Neural progenitor cell (in vitro differentiated cells): ENCODE measurements around the gene ADGRG4. TPM values are rescaled to one million over a fixed set of nuclear protein-coding genes. Genes with fewer than 3 reads are reported as not detected.

ENCODE experiments used
- DNase-seq: peaks from one replicate; pipeline ENCODE4 v3.0.0-alpha.2; 2016; ENCODE audit warnings: low spot score
- H2AFZ ChIP-seq: fragments of 200-600 bp; sonication (generic); replicated peaks from 2 replicates; pipeline ENCODE4 v1.6.1; 2016; ENCODE audit warnings: antibody characterized with exemption
- H3F3A ChIP-seq: fragments of 200-600 bp; sonication (generic); 2 replicates; pipeline ENCODE4 v1.6.1; 2016; ENCODE audit warnings: antibody characterized with exemption, low read depth
- H3K27ac ChIP-seq: fragments of 200-600 bp; sonication (generic); 2 replicates; pipeline ENCODE4 v1.5.1; 2016; ENCODE audit warnings: mild to moderate bottlenecking
- H3K27me3 ChIP-seq: fragments of 200-600 bp; sonication (generic); 2 replicates; pipeline ENCODE4 v1.6.1; 2016; ENCODE audit warnings: mild to moderate bottlenecking, moderate library complexity
- H3K36me3 ChIP-seq: fragments of 200-600 bp; sonication (generic); 2 replicates; pipeline ENCODE4 v1.5.1; 2016
- H3K4me1 ChIP-seq: fragments of 200-600 bp; sonication (generic); 2 replicates; pipeline ENCODE4 v1.6.1; 2016; ENCODE audit warnings: mixed run types
- H3K4me2 ChIP-seq: fragments of 200-600 bp; sonication (generic); 2 replicates; pipeline ENCODE4 v1.6.1; 2016
- H3K4me3 ChIP-seq: fragments of 200-600 bp; sonication (generic); 2 replicates; pipeline ENCODE4 v1.5.1; 2016
- H3K79me2 ChIP-seq: fragments of 200-600 bp; sonication (generic); 2 replicates; pipeline ENCODE4 v1.6.1; 2016; ENCODE audit warnings: low read depth
- H3K9ac ChIP-seq: fragments of 200-600 bp; sonication (generic); 2 replicates; pipeline ENCODE4 v1.6.1; 2016
- H3K9me3 ChIP-seq: fragments of 200-600 bp; sonication (generic); 2 replicates; pipeline ENCODE4 v1.5.1; 2016; ENCODE audit warnings: low read depth
- H4K20me1 ChIP-seq: fragments of 200-600 bp; sonication (generic); 2 replicates; pipeline ENCODE4 v1.6.1; 2016; ENCODE audit warnings: low read depth
- H3K27ac Mint-ChIP-seq: 3 replicates; pipeline ENCODE4 v1.8.0; 2021; ENCODE audit warnings: mixed read lengths
- H3K27me3 Mint-ChIP-seq: 2 replicates; pipeline ENCODE4 v1.8.0; 2022; ENCODE audit warnings: low read depth, mild to moderate bottlenecking, inconsistent platforms, moderate library complexity, mixed read lengths; ENCODE audit not compliant: insufficient read depth
- H3K36me3 Mint-ChIP-seq: 3 replicates; pipeline ENCODE4 v1.8.0; 2021; ENCODE audit warnings: mixed read lengths
- H3K4me1 Mint-ChIP-seq: 3 replicates; pipeline ENCODE4 v1.8.0; 2021; ENCODE audit warnings: mixed read lengths
- H3K4me3 Mint-ChIP-seq: 3 replicates; pipeline ENCODE4 v1.8.0; 2021; ENCODE audit warnings: mild to moderate bottlenecking, moderate library complexity, mixed read lengths
- H3K9me3 Mint-ChIP-seq: 3 replicates; pipeline ENCODE4 v1.8.0; 2020; ENCODE audit warnings: mixed read lengths
- EZH2 ChIP-seq: fragments of 200-600 bp; sonication (generic); IDR thresholded peaks from 2 replicates; pipeline ENCODE4 v1.6.1; 2017; ENCODE audit warnings: antibody characterized with exemption, mild to moderate bottlenecking, moderate library complexity
- EZH2phosphoT487 ChIP-seq: fragments of 200-600 bp; sonication (generic); IDR thresholded peaks from 2 replicates; pipeline ENCODE4 v1.6.1; 2017; ENCODE audit warnings: antibody characterized with exemption
- total RNA-seq: library from RNA; depleted of rRNA; stranded (reverse); fragments of >200 nt; gene quantifications from 2 replicates; pipeline ENCODE4 v1.2.3, GENCODE V29; 2015; ENCODE audit warnings: low replicate concordance
- TF ChIP-seq, protein P1 (sequence below): fragments of 200-600 bp; sonication (generic); IDR thresholded peaks from 2 replicates; pipeline ENCODE4 v1.5.1; 2017; ENCODE audit warnings: antibody characterized with exemption, mild to moderate bottlenecking

Gene ADGRG4
- total RNA-seq, 1 donor from 2014 or later = not detected

DNA sequence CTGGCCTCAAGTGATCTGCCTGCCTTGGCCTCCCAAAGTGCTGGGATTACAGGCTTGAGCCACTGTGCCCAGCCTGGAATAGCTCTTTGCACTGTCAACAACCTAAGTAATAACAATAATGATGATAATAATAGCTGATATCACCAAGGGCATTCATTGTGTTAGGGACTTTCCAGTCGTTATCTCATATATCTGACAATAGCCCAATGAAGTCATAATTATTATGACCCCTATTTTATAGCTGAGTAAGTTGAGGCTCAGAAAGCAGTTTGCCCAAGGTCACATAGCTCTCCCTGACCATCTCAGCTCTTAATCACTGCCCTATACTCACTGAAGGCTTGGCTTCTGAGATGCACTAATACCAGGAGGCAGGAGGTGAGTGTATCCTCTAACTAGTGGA lies 30.8 kb upstream of the ADGRG4 start:
- no peak overlapping the region for H3K4me2 ChIP-seq
- no peaks in the 10 kb centered on the region for H3K4me1 ChIP-seq
- TF ChIP-seq EZH2phosphoT487 (no peak), EZH2 (no peak)
- TF ChIP-seq, protein P1, sequence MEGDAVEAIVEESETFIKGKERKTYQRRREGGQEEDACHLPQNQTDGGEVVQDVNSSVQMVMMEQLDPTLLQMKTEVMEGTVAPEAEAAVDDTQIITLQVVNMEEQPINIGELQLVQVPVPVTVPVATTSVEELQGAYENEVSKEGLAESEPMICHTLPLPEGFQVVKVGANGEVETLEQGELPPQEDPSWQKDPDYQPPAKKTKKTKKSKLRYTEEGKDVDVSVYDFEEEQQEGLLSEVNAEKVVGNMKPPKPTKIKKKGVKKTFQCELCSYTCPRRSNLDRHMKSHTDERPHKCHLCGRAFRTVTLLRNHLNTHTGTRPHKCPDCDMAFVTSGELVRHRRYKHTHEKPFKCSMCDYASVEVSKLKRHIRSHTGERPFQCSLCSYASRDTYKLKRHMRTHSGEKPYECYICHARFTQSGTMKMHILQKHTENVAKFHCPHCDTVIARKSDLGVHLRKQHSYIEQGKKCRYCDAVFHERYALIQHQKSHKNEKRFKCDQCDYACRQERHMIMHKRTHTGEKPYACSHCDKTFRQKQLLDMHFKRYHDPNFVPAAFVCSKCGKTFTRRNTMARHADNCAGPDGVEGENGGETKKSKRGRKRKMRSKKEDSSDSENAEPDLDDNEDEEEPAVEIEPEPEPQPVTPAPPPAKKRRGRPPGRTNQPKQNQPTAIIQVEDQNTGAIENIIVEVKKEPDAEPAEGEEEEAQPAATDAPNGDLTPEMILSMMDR = no peak
- H3K27ac ChIP-seq = no peak overlapping the region
- H4K20me1 ChIP-seq = no peaks in the 10 kb centered on the region
- H3K36me3 ChIP-seq = no peaks in the 10 kb centered on the region
- Mint-ChIP-seq H3K27me3 (no peaks in the 10 kb centered on the region), H3K4me1 (no peaks in the 10 kb centered on the region), H3K4me3 (no peak overlapping the region), H3K27ac (no peak overlapping the region), H3K9me3 (no peaks in the 10 kb centered on the region), H3K36me3 (no peaks in the 10 kb centered on the region)
- H3K9ac ChIP-seq = no peak overlapping the region
- no peak for DNase-seq
- no peak overlapping the region for H3K4me3 ChIP-seq
- no peak overlapping the region for H2AFZ ChIP-seq
- no peaks in the 10 kb centered on the region for H3K79me2 ChIP-seq
- H3K27me3 ChIP-seq = no peaks in the 10 kb centered on the region
- H3K9me3 ChIP-seq = no peaks in the 10 kb centered on the region
- H3F3A ChIP-seq = no peaks in the 10 kb centered on the region

DNA sequence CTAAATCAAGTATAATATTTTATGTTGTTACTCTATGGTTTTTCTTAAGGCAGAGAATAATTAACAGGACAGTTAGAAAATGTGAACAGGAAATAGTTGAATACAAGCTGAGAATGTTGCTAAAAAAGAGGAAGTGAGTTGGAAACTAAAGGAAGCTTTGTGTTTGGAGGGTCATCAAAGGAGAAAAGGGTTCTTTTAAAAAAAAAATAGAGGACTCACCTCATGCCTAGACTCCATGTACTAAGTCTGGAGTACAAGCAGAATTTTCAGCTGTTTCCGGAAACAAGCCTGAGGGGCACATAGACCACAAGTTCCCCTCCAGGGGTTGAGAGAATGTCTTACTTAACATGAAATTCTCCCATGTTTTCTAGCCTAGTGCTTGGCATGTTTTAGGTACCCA lies 29.5 kb upstream of the ADGRG4 start:
- Histone ChIP-seq H3K36me3 (no peaks in the 10 kb centered on the region), H2AFZ (no peak overlapping the region), H3K4me2 (no peak overlapping the region), H3K27ac (no peak overlapping the region), H3F3A (no peaks in the 10 kb centered on the region), H4K20me1 (no peaks in the 10 kb centered on the region), H3K9ac (no peak overlapping the region), H3K9me3 (no peaks in the 10 kb centered on the region), H3K27me3 (no peaks in the 10 kb centered on the region), H3K4me3 (no peak overlapping the region), H3K79me2 (no peaks in the 10 kb centered on the region), H3K4me1 (no peaks in the 10 kb centered on the region)
- Mint-ChIP-seq H3K4me1 (no peaks in the 10 kb centered on the region), H3K27ac (no peak overlapping the region), H3K27me3 (no peaks in the 10 kb centered on the region), H3K9me3 (no peaks in the 10 kb centered on the region), H3K36me3 (no peaks in the 10 kb centered on the region), H3K4me3 (no peak overlapping the region)
- DNase-seq = no peak
- TF ChIP-seq, protein P1 = no peak
- no peak for TF ChIP-seq EZH2phosphoT487
- TF ChIP-seq EZH2 = no peak

DNA sequence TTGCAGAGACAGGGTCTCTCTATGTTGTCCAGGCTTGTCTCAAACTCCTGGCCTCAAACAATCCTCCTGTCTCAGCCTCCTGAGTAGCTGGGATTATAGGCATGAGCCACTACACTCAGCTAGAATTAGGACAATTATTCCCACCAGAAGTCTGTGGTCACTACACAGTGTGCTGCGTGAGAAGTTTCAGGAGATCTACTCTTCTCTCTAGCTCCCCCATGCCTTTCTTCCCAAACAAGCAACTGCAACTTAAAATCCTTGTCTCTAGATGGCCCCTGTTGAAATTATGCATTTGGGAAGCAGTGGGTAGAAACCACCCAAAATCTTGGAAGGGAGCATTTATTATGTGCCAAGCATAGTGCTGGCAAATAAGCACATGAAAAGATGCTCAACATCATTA lies 28.4 kb upstream of the ADGRG4 start:
- TF ChIP-seq, protein P1 = peak; percentile 25
- TF ChIP-seq EZH2 (no peak), EZH2phosphoT487 (no peak)
- H3K9ac ChIP-seq = no peak overlapping the region
- no peaks in the 10 kb centered on the region for H3K36me3 ChIP-seq
- H2AFZ ChIP-seq = no peak overlapping the region
- no peaks in the 10 kb centered on the region for H4K20me1 ChIP-seq
- H3K4me3 ChIP-seq = no peak overlapping the region
- no peaks in the 10 kb centered on the region for H3K27me3 ChIP-seq
- no peak for DNase-seq
- Mint-ChIP-seq H3K27ac (no peak overlapping the region), H3K9me3 (no peaks in the 10 kb centered on the region), H3K36me3 (no peaks in the 10 kb centered on the region), H3K4me3 (no peak overlapping the region), H3K4me1 (no peaks in the 10 kb centered on the region), H3K27me3 (peaks cover 2% of the 10 kb centered on the region)
- H3K27ac ChIP-seq = no peak overlapping the region
- H3F3A ChIP-seq = no peaks in the 10 kb centered on the region
- H3K4me1 ChIP-seq = no peaks in the 10 kb centered on the region
- H3K9me3 ChIP-seq = no peaks in the 10 kb centered on the region
- no peaks in the 10 kb centered on the region for H3K79me2 ChIP-seq
- H3K4me2 ChIP-seq = no peak overlapping the region

DNA sequence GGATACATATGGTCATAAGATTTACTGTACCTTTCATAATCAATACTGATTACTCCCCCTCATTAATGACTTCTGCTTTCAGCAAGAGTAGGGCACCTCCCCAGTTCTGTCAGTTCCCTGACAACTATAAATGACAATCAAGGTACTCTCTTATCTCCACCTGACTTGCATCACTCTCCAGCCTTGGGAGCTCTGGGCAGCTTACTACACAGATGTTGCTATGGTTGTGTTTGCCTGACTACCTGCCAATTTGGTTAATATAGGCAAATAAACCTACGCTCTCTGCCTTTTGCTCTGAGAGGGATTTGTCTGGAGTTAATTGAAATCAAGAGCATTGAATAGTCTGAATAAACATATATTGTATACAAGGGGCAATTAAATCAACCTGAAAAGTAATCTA lies 26.8 kb upstream of the ADGRG4 start:
- H3K4me3 ChIP-seq = no peak overlapping the region
- no peak overlapping the region for H2AFZ ChIP-seq
- H3F3A ChIP-seq = no peaks in the 10 kb centered on the region
- Mint-ChIP-seq H3K36me3 (no peaks in the 10 kb centered on the region), H3K4me3 (no peak overlapping the region), H3K27ac (no peak overlapping the region), H3K9me3 (no peaks in the 10 kb centered on the region), H3K27me3 (peaks cover 5% of the 10 kb centered on the region), H3K4me1 (no peaks in the 10 kb centered on the region)
- TF ChIP-seq, protein P1 = no peak
- TF ChIP-seq EZH2 = no peak
- TF ChIP-seq EZH2phosphoT487 = no peak
- no peaks in the 10 kb centered on the region for H4K20me1 ChIP-seq
- H3K4me1 ChIP-seq = no peaks in the 10 kb centered on the region
- no peaks in the 10 kb centered on the region for H3K36me3 ChIP-seq
- no peaks in the 10 kb centered on the region for H3K9me3 ChIP-seq
- H3K79me2 ChIP-seq = no peaks in the 10 kb centered on the region
- no peak for DNase-seq
- no peak overlapping the region for H3K9ac ChIP-seq
- no peaks in the 10 kb centered on the region for H3K27me3 ChIP-seq
- H3K4me2 ChIP-seq = no peak overlapping the region
- no peak overlapping the region for H3K27ac ChIP-seq
